HG03097 (cell line): ENCODE results near the gene CCDC82.

Experiments used
- ATAC-seq: cut with Tn5 transposase; IDR thresholded peaks from one replicate; pipeline ENCODE4 v1.9.1; 2021; ENCODE audit not compliant: unreplicated experiment, low FRiP score

CCDC82 gene

DNA sequence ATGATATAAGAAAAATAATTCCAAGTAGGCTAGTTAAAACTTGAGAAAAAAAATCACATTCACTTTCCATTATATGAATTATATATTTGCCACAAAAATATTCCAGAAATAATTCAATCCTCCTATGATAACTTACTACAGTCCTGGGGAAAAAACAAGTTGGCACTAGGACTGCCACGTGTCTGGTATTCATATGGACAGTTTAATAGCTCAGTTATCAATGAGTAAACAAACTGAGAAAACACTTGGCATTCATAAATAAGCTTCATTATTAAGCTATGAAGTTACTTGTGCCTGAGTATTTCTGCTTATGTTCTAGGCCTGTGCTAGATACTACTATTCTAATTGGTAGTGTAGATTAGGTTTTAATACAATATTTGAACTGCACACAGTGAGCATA is 24.2 kb downstream of the CCDC82 start:
- no peak for ATAC-seq

DNA sequence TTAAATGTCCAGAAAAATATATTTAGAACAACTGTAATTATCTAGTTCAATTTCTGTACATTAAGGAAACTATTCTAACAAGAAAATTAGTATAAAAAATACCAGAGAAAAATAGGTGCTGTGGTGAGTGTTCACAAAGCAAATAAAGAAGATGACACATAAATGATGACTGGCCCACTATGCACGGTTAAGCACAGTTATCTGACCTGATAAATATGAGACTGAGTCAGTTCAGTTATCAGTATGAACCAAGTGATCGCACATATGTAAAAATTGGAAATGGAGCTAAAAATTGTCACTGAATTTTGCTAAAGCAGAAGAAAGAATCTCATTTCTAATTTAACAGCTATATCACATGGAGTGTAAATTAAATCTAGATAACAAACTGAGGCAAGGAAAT is 27.9 kb downstream of the CCDC82 start:
- no peak for ATAC-seq

DNA sequence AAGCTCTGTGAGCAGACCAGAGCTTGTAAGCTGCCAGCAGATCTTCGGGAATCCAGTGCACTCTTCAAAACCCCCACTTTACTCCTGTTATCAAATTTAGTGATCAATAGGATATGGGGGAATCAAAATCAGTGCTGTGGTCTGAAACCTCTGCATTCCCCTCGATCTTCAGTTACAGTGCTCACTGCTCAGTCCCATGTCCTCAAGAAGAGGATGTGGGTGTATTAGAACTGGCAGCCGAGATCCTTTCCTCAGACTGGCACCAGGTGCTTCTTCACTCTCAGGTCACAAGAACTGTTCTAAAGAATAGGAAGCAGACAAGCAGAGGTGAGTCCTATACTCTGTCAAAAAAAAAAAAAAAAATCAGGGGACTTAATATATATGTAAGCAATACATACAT is 31.4 kb downstream of the CCDC82 start:
- no peak for ATAC-seq

DNA sequence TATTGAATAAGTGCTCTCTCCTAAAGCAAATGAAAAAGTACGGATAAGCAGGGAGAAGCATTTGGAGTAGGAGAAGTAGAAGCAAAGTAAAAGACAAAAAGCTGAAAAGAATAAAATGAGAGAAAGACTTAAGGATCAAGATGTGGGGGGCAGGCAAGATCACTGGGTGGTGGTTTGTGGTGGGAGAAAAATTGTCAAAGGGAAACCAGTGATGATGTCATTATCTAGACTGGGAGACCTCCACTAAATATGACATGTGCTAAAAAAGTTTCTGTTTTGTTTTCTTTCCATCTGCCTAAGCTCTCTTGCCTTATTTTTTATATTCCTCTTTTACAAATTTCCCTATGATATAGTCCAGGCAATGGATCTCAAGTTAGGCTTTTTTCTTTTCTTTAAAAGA is 31.9 kb downstream of the CCDC82 start:
- ATAC-seq, result no peak

DNA sequence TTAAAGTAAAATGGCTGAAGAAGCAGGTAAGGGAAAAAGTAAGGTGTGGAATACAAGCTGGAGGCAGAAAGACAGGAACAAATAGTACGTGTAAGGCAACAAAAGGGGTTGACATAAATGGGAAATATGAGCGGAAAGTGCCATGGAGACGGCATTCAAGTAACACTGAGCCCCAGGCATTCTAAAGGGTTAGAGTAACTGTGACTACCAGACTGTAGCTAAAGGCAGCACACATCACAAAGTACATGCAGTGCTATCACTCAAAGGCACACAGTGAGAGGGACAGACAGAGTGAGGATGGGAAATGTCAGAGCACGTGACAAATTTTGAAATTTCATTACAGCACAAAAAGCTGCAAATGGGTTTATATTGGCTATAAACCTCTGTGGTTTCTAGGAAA is 32.9 kb downstream of the CCDC82 start:
- ATAC-seq, result no peak

DNA sequence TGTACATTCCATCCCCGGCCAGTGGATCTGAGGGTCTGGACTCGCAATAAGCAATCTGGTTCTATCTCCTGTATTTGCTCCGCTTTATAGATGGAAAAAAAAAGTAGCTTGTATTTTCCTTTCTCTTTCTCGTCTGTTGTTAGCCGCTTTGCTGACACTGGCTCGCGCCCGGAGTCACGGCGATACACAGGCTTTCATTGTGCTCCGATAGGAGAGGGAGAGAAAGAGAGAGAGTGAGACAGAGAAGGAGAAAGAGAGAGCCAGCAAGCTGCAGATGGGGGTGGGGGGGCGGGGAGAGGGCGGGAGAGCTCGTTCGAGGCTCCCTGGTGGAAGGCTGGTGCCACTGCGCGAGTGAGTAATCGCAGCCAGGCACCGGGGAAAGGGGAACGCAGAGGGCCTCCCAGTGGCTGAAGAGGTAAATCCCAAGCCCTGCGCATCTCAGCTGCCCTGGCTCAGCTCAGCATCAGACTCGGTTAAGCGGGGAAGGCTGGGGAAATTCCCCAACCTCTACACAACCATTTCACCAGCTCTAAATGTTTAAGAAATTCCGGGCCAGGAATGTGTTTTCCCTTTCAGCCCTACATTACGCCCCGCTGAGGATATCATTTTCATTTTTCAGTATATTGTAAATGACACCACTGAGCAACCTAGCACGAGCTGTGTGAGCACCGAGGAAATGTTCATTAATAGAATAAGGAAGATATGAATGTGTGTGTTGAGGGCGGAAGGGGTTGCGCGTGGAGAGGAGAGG is 46.6 kb downstream of the CCDC82 start, which contains the start of gene MAML2:
MAML2 (minus strand) TSS at position 235 of the 751 bp plus-strand sequence. CDS start 1,300 bp downstream, outside the sequence.
- ATAC-seq, result peak; percentile 80

DNA sequence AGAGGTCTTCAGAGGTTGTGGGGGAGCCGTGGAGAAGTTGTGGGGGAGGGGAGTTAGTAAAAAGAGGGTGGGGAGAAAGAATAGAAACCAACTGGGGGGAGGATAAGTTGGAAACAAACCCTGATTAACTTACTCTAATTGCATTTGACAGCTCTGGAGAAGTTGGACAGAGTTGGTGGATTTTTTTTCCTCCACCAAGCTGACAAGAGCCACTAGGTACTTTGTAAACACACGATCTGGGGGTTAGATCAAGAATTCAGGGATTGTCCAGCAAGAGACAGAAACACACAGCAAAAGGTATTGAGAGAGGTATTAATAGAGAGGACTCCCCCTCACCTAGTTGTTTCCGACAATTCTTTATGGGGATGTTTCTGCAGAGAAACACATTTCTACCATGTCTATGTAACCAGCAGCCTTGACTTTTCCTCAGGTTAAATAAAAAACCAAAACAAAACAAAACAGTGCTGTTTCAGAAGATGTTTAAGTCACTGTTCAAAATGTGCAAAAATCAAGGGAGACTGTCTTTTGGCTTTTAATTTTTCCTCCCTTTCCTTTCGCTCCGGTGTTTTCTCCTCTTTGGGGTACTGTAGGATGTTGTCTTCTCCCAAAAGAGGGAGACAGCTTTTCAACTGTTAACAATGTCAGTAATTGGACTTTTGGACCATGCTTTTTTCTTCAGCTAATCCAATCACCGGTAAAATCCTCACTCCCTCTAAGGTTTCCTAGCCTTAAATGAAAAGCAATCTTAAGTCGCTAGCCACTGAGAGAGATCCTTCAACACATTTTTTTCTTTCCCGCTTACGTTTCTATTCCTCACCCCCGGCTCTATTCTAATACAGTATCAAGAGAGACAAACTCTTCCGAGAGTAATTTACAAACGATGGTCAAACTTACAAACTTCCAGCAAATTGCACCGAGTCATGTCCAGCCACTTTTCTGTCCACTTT is 47.4 kb downstream of the CCDC82 start:
- ATAC-seq, result no peak

DNA sequence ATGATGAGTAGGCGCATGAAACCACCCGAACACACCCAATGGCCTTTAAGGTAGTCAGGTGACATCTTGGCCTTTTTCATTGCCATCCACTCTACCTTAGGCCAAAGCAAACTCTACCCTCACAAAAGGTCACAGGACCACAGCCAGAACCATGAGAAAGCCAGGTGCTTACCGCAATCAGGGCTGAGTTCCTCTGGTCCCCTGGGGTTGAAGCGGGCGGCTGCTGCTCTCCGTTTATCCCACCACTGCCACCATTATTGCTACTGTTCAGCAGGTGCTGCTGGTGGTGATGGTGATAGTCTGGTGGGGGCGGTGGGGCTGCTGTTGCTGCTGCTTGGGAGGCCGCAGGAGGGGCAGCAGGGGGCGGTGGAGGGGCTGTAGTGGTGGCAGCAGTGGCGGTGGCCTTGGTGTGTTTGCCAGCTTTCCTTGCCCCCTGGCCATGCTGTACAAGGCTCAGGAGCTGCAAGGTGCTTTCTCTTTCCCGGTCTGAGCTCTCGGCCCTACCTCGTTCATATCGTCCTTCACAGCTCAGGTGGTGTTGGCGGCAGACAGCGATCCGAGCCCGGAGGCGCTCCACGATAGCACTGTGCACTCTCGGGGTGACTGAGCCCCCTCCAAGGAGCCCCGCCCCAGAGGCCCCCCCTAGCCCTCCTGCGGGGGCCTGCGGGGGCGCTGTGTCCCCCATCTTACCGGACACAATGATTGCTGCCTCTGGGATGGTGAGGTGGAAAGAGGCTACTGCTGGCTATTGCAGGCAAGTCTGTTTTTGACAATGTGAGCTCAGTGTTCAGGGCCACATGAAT is 48.3 kb downstream of the CCDC82 start:
- ATAC-seq, result peak; percentile 32

DNA sequence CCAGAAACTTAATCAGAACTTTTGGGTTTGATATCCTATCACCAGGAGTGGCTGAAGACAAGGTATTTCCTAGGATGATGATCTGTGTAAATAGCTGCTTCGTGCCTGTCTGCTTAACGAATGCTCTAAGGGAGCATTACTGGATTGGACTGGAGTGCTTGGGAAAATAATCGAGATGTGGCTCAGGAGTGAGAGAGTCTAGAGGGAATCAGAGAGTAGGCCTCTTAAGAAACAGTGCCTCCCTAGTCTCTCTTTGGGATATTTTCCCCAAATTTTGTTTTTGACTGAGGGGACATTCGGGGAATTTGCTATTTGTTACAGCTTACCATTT is 49.2 kb downstream of the CCDC82 start:
- no peak for ATAC-seq

DNA sequence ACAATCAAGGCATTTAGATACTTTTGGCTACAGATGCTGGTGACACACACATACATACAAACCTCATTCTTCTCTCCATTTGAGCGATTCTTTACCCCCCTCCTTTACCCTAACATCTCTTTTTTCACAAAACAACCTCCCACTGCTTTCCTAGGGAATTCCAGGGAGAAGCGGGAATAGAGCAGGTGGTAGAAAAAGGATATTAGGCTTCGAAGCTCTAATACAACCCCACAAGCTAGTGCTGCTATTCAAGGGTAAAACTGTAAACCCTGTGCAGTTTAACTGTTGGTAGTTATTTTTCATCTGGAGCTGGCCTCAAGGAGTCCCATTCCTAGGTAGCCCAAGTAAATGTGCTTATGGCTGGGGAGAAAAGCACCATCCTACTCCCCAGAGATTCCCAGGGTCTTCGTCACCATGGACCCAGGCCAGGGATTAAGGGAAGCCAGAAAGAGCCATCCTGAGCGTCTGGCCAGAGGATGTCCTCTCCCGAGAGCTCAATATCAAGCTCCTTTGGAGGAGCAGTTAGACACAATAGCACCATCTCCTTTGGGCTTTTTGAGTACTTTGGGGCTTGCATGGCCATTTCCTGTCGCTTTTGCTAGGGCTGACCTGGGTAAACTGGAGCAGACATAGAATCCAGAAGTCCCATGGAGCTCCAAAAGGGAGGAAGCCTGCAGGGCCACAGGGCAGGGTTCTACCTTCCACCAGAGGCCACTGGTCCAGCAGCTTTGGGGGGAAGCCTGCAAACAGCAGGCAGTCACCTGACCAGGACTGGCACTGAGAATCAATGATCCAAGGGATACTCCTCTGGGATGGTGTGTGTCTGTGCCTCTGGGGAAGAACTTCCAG is 49.8 kb downstream of the CCDC82 start:
- ATAC-seq, result no peak

DNA sequence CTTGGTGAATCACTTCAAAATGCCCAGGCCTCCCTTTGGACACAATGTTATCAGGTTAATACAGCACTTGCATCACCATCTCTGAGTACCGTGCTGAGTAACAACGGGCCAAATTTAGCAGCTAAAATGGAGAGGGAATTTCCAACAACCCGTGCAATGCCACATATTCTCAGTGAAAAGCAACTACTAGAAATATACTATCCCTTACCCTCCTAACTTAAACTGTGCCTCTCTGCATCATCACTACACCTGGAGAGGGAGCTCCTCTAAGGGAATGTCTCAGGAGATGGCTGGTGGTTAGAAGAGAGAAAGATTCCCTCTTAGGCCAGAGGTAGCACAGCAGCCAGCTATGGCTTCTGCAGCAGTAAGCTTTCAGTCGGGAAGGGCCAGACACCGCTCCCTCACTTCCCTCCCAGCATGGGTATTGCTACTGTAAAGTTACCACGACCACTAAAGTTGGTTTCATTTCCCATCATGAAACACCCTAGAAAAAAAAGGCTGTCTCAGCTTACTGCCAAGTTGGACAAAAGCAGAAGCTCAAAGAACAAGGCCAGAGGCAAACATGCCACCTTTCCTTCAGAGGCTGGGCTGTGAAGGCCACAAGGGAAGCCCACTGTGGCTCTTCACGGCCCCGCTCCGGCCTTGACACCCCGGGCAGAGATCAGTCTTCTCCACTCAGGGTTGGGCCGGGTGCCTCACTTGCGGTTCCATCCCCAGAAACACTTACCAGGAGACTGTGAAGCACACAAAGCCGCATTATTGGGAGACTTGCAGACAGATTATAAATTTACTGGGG is 50.6 kb downstream of the CCDC82 start:
- peak; percentile 34 for ATAC-seq

DNA sequence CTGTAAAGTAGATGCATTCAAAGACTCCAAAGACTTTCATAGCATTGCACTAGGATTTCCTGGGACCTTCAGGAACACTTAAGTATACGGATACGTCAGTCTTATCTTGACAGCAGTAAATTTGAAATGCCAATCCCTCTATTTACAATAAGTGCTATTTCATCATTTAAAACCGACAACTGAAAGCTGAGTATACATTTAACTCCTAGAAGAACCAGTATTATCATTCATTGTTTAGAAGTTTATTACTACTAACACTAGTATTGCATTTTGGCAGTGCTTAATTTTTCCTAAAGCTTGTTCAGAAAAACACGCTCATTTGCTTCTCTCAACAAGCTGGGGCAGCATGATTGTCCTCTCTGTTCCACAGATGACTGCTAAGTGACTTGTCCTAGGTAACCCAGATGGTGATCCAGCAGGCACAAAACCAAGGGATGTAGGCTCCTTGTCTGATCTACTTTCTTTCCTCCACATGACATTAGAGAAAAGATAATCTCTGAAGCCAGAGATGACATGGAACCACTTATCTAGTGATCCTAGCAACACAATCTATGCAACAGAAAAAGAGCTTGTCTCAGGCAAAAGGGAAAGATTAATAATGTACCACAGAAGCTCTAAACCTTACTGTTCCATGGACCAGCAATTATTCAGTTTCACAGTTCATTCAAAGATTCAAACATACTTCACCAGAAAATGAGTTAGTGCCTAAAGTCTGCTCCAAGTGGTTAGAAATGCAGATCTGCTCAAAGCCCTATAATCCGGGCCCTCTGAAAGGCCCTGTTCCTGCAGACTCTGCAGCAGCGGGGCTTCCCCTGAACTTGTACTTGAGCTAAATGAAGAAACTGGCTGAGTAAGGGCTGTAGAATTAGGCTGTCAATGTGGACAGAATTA is 51.9 kb downstream of the CCDC82 start:
- peak; percentile 30 for ATAC-seq

DNA sequence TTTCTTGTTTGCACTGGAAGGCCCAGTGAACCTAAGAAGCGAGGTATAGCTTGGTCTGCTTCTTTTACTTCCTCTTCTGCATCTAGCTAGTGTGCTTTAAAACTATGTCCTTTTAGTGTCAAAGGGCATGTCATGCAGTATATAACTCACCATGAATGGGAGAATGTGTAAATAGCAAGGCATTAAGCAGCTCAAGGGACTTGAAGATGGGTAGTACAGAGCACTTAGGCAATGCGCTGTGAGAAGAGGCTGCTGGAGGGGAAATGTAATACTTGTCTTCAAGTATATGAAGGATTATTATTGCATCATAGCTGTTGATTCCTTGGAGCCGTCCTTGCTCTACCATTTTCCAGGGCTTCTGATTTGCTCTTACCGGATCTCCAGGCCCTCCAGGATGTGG is 54.3 kb downstream of the CCDC82 start:
- ATAC-seq, result no peak

DNA sequence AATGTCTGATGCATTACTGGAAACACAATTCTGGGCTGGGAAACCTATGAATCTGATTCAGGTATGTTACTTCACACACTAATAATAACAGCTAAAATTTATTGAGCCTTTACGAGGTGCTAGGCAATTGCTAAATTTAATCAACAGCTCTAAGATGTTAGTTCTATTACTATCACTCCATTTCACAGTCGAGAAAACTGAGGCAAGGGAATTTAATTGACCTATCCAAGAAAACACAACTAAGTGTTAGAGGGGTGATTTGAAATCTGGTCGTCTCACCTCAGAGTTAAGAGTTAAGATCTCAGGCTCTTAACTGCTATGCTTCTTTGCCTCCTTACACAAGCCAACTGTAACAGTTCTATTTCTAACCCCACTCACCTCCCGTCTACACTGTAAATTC is 55.5 kb downstream of the CCDC82 start:
- ATAC-seq, result no peak

DNA sequence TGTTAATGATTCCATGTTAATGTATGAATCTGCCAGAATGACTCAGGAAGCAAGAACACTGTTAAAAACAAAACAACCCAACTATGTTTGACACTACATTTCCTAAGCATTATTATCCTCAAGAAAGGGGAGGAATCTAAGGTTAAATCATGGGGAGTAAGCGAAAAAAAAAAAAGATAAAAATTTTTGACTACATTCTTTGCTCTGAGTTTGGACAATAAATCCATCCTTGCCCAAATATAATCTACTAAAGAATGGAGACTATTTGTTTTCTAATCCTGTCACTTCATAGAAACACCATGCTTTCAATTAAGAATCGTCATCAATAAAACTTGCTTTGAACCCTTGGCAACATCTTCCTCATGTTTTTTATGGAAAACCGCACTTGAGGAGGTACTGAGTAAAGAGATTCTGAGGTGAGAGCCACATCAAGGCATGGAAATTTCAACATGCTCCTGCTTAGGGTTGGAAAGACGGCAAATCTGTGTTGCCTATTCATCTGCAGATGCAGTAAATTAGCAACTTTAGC is 56.5 kb downstream of the CCDC82 start:
- no peak for ATAC-seq

DNA sequence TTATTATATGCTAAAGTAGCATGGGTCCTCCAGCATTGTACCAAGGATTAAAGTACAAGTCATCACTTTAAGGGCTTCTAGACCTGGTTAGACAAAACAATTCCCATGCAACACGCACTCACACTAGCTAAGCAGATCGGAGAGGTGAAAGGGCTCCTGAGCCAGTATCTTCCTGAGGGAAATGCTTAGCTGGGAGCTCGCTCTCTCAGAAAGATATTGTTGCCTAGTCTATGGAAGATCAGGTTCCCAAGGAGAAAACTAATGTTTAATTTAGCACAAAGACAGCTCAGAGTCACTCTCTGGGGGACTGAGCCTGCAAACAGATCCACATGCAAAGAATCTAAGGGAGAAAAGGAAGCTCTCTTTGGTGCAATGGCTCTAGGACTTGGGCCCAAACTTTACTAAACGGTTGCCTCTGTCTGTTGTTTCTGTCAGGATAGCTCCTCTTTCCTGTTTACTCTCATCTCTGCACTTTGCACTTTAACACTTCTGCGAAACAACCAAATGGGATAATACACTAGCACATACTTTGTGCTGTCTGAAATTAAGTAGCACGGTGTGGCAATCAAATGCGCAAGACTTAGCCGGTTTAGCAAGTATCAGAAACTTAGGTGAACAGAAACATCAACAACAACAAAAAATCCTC is 57.5 kb downstream of the CCDC82 start:
- no peak for ATAC-seq

DNA sequence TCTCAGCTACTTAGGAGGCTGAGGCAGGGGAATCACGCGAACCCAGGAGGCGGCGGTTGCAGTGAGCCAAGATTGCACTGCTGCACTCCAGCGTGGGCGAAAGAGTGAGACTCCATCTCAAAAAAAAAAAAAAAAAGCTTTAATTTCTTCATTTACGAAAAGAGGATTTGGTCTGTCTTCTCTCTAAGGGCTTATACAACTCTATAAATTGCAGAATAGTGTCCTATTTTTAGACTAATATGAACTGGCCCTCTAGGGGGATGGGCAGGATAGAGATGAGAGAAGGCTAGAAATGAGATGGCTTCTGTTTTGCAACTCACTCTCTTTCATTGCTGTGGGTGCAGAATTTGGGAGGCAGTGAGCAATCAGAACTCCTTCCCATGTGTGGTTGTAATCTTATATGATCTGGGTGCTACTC is 58.0 kb downstream of the CCDC82 start:
- ATAC-seq, result no peak

DNA sequence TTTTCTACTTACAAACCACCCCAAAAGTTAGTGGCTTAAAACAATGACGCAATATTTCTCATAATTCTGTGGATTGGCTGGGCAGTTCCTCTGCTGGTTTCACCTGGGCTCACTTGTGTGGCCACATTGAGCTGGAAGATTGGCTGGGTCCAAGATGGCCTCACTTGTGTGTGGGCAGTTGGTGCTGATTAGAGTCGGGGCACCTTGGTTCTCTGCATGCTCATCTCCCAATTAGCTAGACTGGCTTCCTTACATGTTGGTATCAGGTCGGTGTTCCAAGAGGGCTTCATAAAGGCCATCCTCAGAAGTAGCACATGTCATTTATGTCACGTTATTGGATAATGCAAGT is 59.2 kb downstream of the CCDC82 start:
- no peak for ATAC-seq
